Endothelial cell of umbilical vein (primary cell): ENCODE results near the gene PRSS22. TPM values are rescaled to one million over a fixed set of nuclear protein-coding genes. Genes with fewer than 3 reads are reported as not detected.

ENCODE experiments used
- BruUV-seq: library from RNA; stranded (reverse); fragments of 400-500 nt; replicated peaks from 2 replicates; lab custom pipeline; 2021; lab: Mats Ljungman, UMichigan
- CTCF ChIA-PET: fragments of 300-600, 350-600 bp; sonication (Branson Sonifier 250); formaldehyde crosslinking; loops from one replicate; lab custom pipeline; 2021; ENCODE audit warnings: antibody characterized with exemption, inconsistent platforms; lab: Charles Lee
- POLR2A ChIA-PET: fragments of 300-600, 350-600 bp; sonication (Branson Sonifier 250); formaldehyde crosslinking; loops from one replicate; lab custom pipeline; 2021; ENCODE audit warnings: antibody characterized with exemption, inconsistent platforms; lab: Charles Lee
- DNase-seq: peaks from one replicate; pipeline ENCODE4 v3.0.0-alpha.2; 2011; ENCODE audit warnings: low read depth, low spot score
- FAIRE-seq: peaks from 2 replicates; lab custom pipeline; 2011; peaks lifted over from hg19 to GRCh38; lab: Jason Lieb, UNC
- H2AFZ ChIP-seq: 2 replicates; pipeline ENCODE4 v1.6.0; 2012; ENCODE audit warnings: low read depth, low read length, control low read depth, inconsistent platforms
- H3K27ac ChIP-seq: 2 replicates; pipeline ENCODE4 v1.5.1; 2011; ENCODE audit warnings: low read depth, mild to moderate bottlenecking, control low read depth, low read length, moderate library complexity; ENCODE audit not compliant: insufficient read depth
- H3K27me3 ChIP-seq, 2 experiments: 2 replicates each; pipeline versions ENCODE4 v1.6.0 to v1.6.1; 2011; ENCODE audit warnings: low read length in 2 of 2, mixed read lengths in 1 of 2; ENCODE audit not compliant: control insufficient read depth in 2 of 2, insufficient read depth in 2 of 2
- H3K36me3 ChIP-seq, 2 experiments: 2 replicates in 1 of 2; 3 replicates in 1 of 2; pipeline ENCODE4 v1.5.1; 2011; ENCODE audit warnings: low read length in 2 of 2, mild to moderate bottlenecking in 1 of 2, moderate library complexity in 1 of 2; ENCODE audit not compliant: control insufficient read depth in 2 of 2, insufficient read depth in 2 of 2; ENCODE audit errors: extremely low read depth in 1 of 2
- H3K4me1 ChIP-seq: 3 replicates; pipeline ENCODE4 v1.5.1; 2011; ENCODE audit warnings: mild to moderate bottlenecking, low read length; ENCODE audit not compliant: control insufficient read depth, insufficient read depth; ENCODE audit errors: extremely low read depth
- H3K4me2 ChIP-seq: 2 replicates; pipeline ENCODE4 v1.6.1; 2011; ENCODE audit warnings: low read length, control low read depth, mixed read lengths; ENCODE audit not compliant: insufficient read depth
- H3K4me3 ChIP-seq, 3 experiments: fragments of 200-600 bp in 1 of 3; sonication (generic), shearing (Covaris generic) in 1 of 3; replicated peaks in 1 of 3; 2 replicates each; pipeline ENCODE4 v1.5.1; 2011 to 2016; ENCODE audit warnings: control low read depth in 3 of 3, low read length in 3 of 3, mild to moderate bottlenecking in 2 of 3, inconsistent platforms in 1 of 3, low read depth in 1 of 3, moderate library complexity in 1 of 3; ENCODE audit not compliant: insufficient read depth in 1 of 3
- H3K79me2 ChIP-seq: 2 replicates; pipeline ENCODE4 v1.6.0; 2012; ENCODE audit warnings: low read length, inconsistent platforms; ENCODE audit not compliant: control insufficient read depth, insufficient read depth
- H3K9ac ChIP-seq: replicated peaks from 2 replicates; pipeline ENCODE3; 2011; ENCODE audit warnings: low read length, control low read depth; ENCODE audit not compliant: insufficient read depth; ENCODE audit errors: extremely low read depth
- H3K9me1 ChIP-seq: replicated peaks from 3 replicates; pipeline ENCODE4 v1.6.0; 2011; ENCODE audit warnings: mild to moderate bottlenecking, low read length; ENCODE audit not compliant: control insufficient read depth, insufficient read depth; ENCODE audit errors: extremely low read depth
- H3K9me3 ChIP-seq: replicated peaks from 2 replicates; pipeline ENCODE4 v1.5.1; 2012; ENCODE audit warnings: low read length, inconsistent platforms; ENCODE audit not compliant: control insufficient read depth, insufficient read depth
- H4K20me1 ChIP-seq: replicated peaks from 2 replicates; pipeline ENCODE3; 2011; ENCODE audit warnings: mild to moderate bottlenecking, low read length; ENCODE audit not compliant: control insufficient read depth, insufficient read depth; ENCODE audit errors: extremely low read depth
- EZH2 ChIP-seq: IDR thresholded peaks from 2 replicates; pipeline ENCODE4 v1.6.1; 2012; ENCODE audit warnings: borderline replicate concordance, low read depth, mild to moderate bottlenecking, moderate library complexity, low read length, inconsistent platforms; ENCODE audit not compliant: severe bottlenecking
- FOS ChIP-seq: IDR thresholded peaks from 2 replicates; pipeline ENCODE4 v1.6.1; 2011; ENCODE audit warnings: mild to moderate bottlenecking, low read length, moderate library complexity, borderline replicate concordance; ENCODE audit not compliant: insufficient read depth
- GATA2 ChIP-seq: IDR thresholded peaks from 2 replicates; pipeline ENCODE4 v1.7.0; 2011; ENCODE audit warnings: low read depth, mild to moderate bottlenecking, moderate library complexity, mixed read lengths, low read length; ENCODE audit not compliant: insufficient read length, insufficient read depth
- JUN ChIP-seq: IDR thresholded peaks from 2 replicates; pipeline ENCODE4 v1.6.1; 2011; ENCODE audit warnings: borderline replicate concordance, low read depth; ENCODE audit not compliant: insufficient read length, insufficient read depth
- MAX ChIP-seq: IDR thresholded peaks from 2 replicates; pipeline ENCODE4 v1.6.1; 2011; ENCODE audit not compliant: insufficient read depth, insufficient read length
- MYC ChIP-seq: IDR thresholded peaks from one replicate; pipeline ENCODE4 v1.6.1; 2011; ENCODE audit warnings: mild to moderate bottlenecking, low read depth, low read length
- POLR2A ChIP-seq: IDR thresholded peaks from 2 replicates; pipeline ENCODE4 v1.6.1; 2012; ENCODE audit warnings: low read depth, mild to moderate bottlenecking, control low read depth, low read length
- POLR2AphosphoS5 ChIP-seq: IDR thresholded peaks from 2 replicates; pipeline ENCODE4 v1.6.1; 2012; ENCODE audit warnings: low read depth, mild to moderate bottlenecking, control low read depth, low read length, moderate library complexity; ENCODE audit not compliant: insufficient read depth
- dilution Hi-C: fragments of 300-500 bp; cut with MboI; formaldehyde crosslinking; loops from one replicate; pipeline ENCODE4 v1.15.0; 2019; ENCODE audit warnings: low sequenced_read_pairs; ENCODE audit not compliant: extremely low pct_ligation_motif_present
- intact Hi-C: fragments of 100-400 bp; cut with micrococcal nuclease; formaldehyde crosslinking; loops from one replicate; pipeline ENCODE4 v1.10.0; 2022
- polyA plus RNA-seq, 4 experiments: library from polyadenylated mRNA; depleted of rRNA in 3 of 4; stranded (reverse) in 3 of 4; unstranded in 1 of 4; fragments of >200 nt; gene quantifications; 2 replicates each; pipeline versions ENCODE4 v1.2.1 to v1.2.3, GENCODE V29; 2011 to 2012; ENCODE audit warnings: missing spikeins in 1 of 4
- total RNA-seq: library from RNA; stranded (reverse); gene quantifications from 2 replicates; pipeline ENCODE4 v1.2.3, GENCODE V29; 2021
- TF ChIP-seq, protein P1 (sequence below), 2 donors: IDR thresholded peaks; 1 replicate in 1 of 2; 2 replicates in 1 of 2; pipeline ENCODE4 v1.5.1; 2011; ENCODE audit warnings: low read length in 2 of 2, mild to moderate bottlenecking in 2 of 2, moderate library complexity in 2 of 2, control low read depth in 1 of 2, inconsistent platforms in 1 of 2, low read depth in 1 of 2; ENCODE audit not compliant: insufficient read depth in 1 of 2; ENCODE audit errors: extremely low read depth in 1 of 2

The PRSS22 gene
- total and polyA plus RNA-seq, 2 donors (not counting 3 experiments of a cell fraction or from before 2014, with no cell fraction given) = not detected

DNA sequence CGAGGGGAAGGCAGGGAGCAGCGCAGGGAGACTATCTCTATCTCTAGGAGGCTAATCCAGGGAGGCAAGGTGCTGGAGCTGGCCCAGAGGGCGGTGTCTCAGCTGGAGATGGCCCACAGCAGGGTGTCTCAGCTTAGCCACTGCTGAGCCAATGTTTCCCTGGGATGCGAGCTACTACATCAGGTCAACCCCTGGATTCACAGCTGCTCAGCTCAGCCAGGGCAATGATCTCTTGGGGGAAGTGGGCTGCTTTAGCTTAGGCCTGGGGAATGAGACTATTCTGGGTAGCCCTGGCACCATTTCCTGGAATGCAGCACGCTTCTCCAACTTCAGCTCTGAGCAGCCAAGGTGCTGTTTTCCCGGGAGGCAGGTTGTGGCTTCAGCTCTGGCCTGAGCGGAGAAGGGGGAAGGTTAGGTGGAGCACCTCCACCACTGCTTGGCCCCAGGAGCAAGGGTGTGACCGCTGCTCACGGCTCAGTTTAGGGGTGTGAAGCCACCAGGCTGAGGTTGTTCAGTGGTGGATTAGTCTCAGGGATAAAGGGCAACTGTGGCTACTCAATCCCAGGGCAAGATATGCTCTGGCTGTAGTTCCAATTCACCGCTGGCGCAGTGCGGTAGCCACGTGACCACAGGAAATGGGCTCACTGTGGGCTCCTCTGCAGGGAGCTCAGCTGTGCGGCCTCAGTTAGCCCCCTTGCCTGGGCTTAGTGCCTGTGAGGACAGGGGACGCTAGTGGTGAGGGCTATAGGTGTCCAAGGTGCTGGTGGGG, 46.1 kb downstream of the PRSS22 start:
- POLR2A ChIA-PET = no interaction called here
- H3K4me2 ChIP-seq = no peak overlapping the region
- DNase-seq = no peak
- no peaks in the 10 kb centered on the region for H4K20me1 ChIP-seq
- no peak overlapping the region for H3K27ac ChIP-seq
- TF ChIP-seq GATA2 = no peak
- TF ChIP-seq EZH2 = no peak
- no peak for TF ChIP-seq MAX
- TF ChIP-seq MYC = no peak
- no peak for TF ChIP-seq FOS
- no peak for TF ChIP-seq POLR2A
- no peak for TF ChIP-seq JUN
- TF ChIP-seq, protein P1, sequence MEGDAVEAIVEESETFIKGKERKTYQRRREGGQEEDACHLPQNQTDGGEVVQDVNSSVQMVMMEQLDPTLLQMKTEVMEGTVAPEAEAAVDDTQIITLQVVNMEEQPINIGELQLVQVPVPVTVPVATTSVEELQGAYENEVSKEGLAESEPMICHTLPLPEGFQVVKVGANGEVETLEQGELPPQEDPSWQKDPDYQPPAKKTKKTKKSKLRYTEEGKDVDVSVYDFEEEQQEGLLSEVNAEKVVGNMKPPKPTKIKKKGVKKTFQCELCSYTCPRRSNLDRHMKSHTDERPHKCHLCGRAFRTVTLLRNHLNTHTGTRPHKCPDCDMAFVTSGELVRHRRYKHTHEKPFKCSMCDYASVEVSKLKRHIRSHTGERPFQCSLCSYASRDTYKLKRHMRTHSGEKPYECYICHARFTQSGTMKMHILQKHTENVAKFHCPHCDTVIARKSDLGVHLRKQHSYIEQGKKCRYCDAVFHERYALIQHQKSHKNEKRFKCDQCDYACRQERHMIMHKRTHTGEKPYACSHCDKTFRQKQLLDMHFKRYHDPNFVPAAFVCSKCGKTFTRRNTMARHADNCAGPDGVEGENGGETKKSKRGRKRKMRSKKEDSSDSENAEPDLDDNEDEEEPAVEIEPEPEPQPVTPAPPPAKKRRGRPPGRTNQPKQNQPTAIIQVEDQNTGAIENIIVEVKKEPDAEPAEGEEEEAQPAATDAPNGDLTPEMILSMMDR (IDR thresholded peaks at IDR 0.05; ENCODE audit: extremely low read depth in 1 of 2, insufficient read depth in 1 of 2, low read depth in 1 of 2, low read length in 2 of 2) = no peak
- no peak for TF ChIP-seq POLR2AphosphoS5
- no peak for FAIRE-seq
- no TSS peak for BruUV-seq
- H3K9me1 ChIP-seq = no peaks in the 10 kb centered on the region
- H3K4me1 ChIP-seq = no peaks in the 10 kb centered on the region
- no peak overlapping the region for H2AFZ ChIP-seq
- H3K36me3 ChIP-seq = no peaks in the 10 kb centered on the region
- no peaks in the 10 kb centered on the region for H3K79me2 ChIP-seq
- H3K9ac ChIP-seq = no peak overlapping the region
- CTCF ChIA-PET = interaction anchor here (1.2 to 1.4 kb wide), 4 partner anchors 10 to 115 kb away, joined by 3 to 5 read pairs (median 4); no protein-coding TSS in a partner anchor
- H3K27me3 ChIP-seq = peaks cover 0 to 4% of the 10 kb centered on the region in 2 experiments
- intact Hi-C loops = no loop called here
- no peaks in the 10 kb centered on the region for H3K9me3 ChIP-seq
- H3K4me3 ChIP-seq = no peak overlapping the region
- dilution Hi-C loops = no loop called here
